HG03342 (cell line): ENCODE measurements around the gene ANKMY1.

Experiments used
- ATAC-seq: cut with Tn5 transposase; IDR thresholded peaks from one replicate; pipeline ENCODE4 v1.9.1; 2021; ENCODE audit warnings: mild to moderate bottlenecking, moderate library complexity; ENCODE audit not compliant: unreplicated experiment

The ANKMY1 gene

GRCh38 chr2:240451791-240452461, 105.9 kb downstream of the ANKMY1 start:
- ATAC-seq, result no peak

GRCh38 chr2:240451108-240451611, 106.6 kb downstream of the ANKMY1 start:
- no peak for ATAC-seq

- no peak for ATAC-seq
Measured at GRCh38 chr2:240450532-240451107, 107.2 kb downstream of the ANKMY1 start.

GRCh38 chr2:240449764-240450531, 107.8 kb downstream of the ANKMY1 start:
- ATAC-seq, result no peak

- no peak for ATAC-seq
Measured at GRCh38 chr2:240448387-240449274, 109.2 kb downstream of the ANKMY1 start.

GRCh38 chr2:240447934-240448333, 109.9 kb downstream of the ANKMY1 start:
- ATAC-seq, result no peak

- ATAC-seq, result no peak
Measured at GRCh38 chr2:240447331-240447730, 110.5 kb downstream of the ANKMY1 start.

- no peak for ATAC-seq
Measured at GRCh38 chr2:240446664-240447175, 111.1 kb downstream of the ANKMY1 start.

- no peak for ATAC-seq
Measured at GRCh38 chr2:240445961-240446663, 111.7 kb downstream of the ANKMY1 start.

- ATAC-seq, result no peak
Measured at GRCh38 chr2:240444464-240444863, 113.3 kb downstream of the ANKMY1 start.

GRCh38 chr2:240443891-240444301, 113.9 kb downstream of the ANKMY1 start:
- no peak for ATAC-seq

GRCh38 chr2:240442891-240443715, 114.7 kb downstream of the ANKMY1 start:
- no peak for ATAC-seq

GRCh38 chr2:240441993-240442411, 115.8 kb downstream of the ANKMY1 start:
- ATAC-seq, result no peak

- ATAC-seq, result no peak
Measured at GRCh38 chr2:240441326-240441992, 116.3 kb downstream of the ANKMY1 start.

- ATAC-seq, result no peak
Measured at GRCh38 chr2:240440704-240441320, 117.0 kb downstream of the ANKMY1 start.

- ATAC-seq, result no peak
Measured at GRCh38 chr2:240440251-240440650, 117.5 kb downstream of the ANKMY1 start.

- ATAC-seq, result no peak
Measured at GRCh38 chr2:240439698-240440151, 118.1 kb downstream of the ANKMY1 start.
